ENCODE data around the gene PC. TPM values are rescaled to one million over a fixed set of nuclear protein-coding genes. Genes with fewer than 3 reads are reported as not detected.

The PC gene
- total and polyA plus RNA-seq, 9 of the 15 experiments (the other 6 are each of a cell fraction or from before 2014, with no cell fraction given), result 0.94 to 38.0 (median 8.7) TPM

- TF ChIP-seq ZNF318 (IDR thresholded peaks at IDR 0.05; ENCODE audit: borderline replicate concordance in 1 of 2, low read depth in 1 of 2) (no peak), NFIC (IDR thresholded peaks at IDR 0.05) (peak; percentile 96), ETV1 (tag; conservative IDR thresholded peaks at IDR 0.05; ENCODE audit: low read depth) (no peak), ZKSCAN3 (CRISPR knock-in tag; IDR thresholded peaks at IDR 0.05) (no peak), TBP (optimal IDR thresholded peaks at IDR 0.05; ENCODE audit: low read depth, low read length) (no peak), ZNF253 (CRISPR knock-in tag; conservative IDR thresholded peaks at IDR 0.05) (no peak), BCOR (IDR thresholded peaks at IDR 0.05) (peak; percentile 59; the same call in 1 of the 2 replicates), ZNF668 (CRISPR knock-in tag; IDR thresholded peaks at IDR 0.05) (no peak), MYBL2 (IDR thresholded peaks at IDR 0.05; ENCODE audit: low read depth) (no peak), MYBL2 (CRISPR knock-in tag; IDR thresholded peaks at IDR 0.05; ENCODE audit: borderline replicate concordance) (no peak), NR3C1 (CRISPR knock-in tag; IDR thresholded peaks at IDR 0.05) (no peak), SNRNP70 (optimal IDR thresholded peaks at IDR 0.05; ENCODE audit: low read depth, low read length) (no peak), E2F8 (IDR thresholded peaks at IDR 0.05; ENCODE audit: low read depth, partially characterized antibody) (no peak), PKNOX1 (IDR thresholded peaks at IDR 0.05) (peak; percentile 51), MIER1 (IDR thresholded peaks at IDR 0.05; ENCODE audit: low read depth) (no peak)
- TF ChIP-seq, protein P1, sequence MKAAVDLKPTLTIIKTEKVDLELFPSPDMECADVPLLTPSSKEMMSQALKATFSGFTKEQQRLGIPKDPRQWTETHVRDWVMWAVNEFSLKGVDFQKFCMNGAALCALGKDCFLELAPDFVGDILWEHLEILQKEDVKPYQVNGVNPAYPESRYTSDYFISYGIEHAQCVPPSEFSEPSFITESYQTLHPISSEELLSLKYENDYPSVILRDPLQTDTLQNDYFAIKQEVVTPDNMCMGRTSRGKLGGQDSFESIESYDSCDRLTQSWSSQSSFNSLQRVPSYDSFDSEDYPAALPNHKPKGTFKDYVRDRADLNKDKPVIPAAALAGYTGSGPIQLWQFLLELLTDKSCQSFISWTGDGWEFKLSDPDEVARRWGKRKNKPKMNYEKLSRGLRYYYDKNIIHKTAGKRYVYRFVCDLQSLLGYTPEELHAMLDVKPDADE (conservative IDR thresholded peaks at IDR 0.05; ENCODE audit: control insufficient read depth, low read depth, low read length), result no peak
These were observed 23.9 kb upstream of the PC start (continued) for GRCh38 chr11:66981976-66982578.
